Dendritic cell treated with granulocyte-macrophage colony-stimulating factor and Interleukin-4, amounts not matched to agents 40 ng/mL and 50 ng/mL, for 4 days (primary cell): ENCODE measurements around the gene RASAL1.

Experiments
- H3K27ac Mint-ChIP-seq: one replicate; pipeline ENCODE4 v1.8.0; 2022; ENCODE audit warnings: mild to moderate bottlenecking, mixed read lengths
- H3K27me3 Mint-ChIP-seq: one replicate; pipeline ENCODE4 v1.8.0; 2022; ENCODE audit warnings: mild to moderate bottlenecking, mixed read lengths
- H3K36me3 Mint-ChIP-seq: one replicate; pipeline ENCODE4 v1.8.0; 2022; ENCODE audit warnings: low read depth, mixed read lengths
- H3K4me1 Mint-ChIP-seq: one replicate; pipeline ENCODE4 v1.8.0; 2022; ENCODE audit warnings: low read depth, mixed read lengths
- H3K4me3 Mint-ChIP-seq: one replicate; pipeline ENCODE4 v1.8.0; 2022; ENCODE audit warnings: mild to moderate bottlenecking, moderate library complexity, mixed read lengths
- H3K9me3 Mint-ChIP-seq: one replicate; pipeline ENCODE4 v1.8.0; 2022; ENCODE audit warnings: mixed read lengths
- intact Hi-C: fragments of 100-400 bp; cut with micrococcal nuclease; formaldehyde crosslinking; loops from one replicate; pipeline ENCODE4 v1.15.0; 2022

RASAL1 gene

GRCh38 chr12:113067987-113068935, 67.3 kb downstream of the RASAL1 start:
- H3K4me3 Mint-ChIP-seq, result no peak overlapping the region
- H3K9me3 Mint-ChIP-seq, result no peaks in the 10 kb centered on the region
- H3K27me3 Mint-ChIP-seq, result peaks cover 17% of the 10 kb centered on the region
- H3K4me1 Mint-ChIP-seq, result peaks cover 11% of the 10 kb centered on the region
- H3K27ac Mint-ChIP-seq, result no peak overlapping the region
- H3K36me3 Mint-ChIP-seq, result no peaks in the 10 kb centered on the region
- intact Hi-C loops, result no loop called here

DNA sequence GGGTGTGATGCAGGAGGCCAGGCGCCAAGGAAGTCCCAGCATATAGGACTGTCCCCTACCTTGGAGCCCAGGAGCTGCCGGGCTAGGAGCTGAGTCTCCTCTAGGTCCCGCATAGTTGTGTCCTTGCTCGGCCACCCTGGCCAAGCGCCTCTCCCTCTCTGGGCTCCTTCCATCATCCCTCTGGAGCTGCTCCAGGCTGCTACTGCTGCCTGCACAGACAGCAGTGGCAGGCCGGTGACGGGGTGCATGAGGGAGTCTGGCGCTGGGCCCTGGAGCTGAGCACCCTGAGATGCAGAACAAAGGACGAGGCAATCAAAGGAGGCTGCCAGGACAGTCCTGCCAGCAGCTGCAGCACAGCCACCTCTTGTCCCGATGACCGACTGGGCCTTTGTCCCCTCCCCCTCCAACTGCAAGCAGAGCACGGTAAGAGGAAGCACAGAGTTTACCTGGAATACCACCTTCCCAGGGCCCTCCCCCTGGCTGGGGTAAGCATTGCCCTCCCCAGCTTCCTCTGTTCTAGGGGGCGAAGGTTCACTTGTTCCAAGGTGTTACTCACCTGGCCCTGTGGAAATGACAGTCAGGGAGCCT, 68.7 kb downstream of the RASAL1 start:
- peaks cover 11% of the 10 kb centered on the region for H3K4me1 Mint-ChIP-seq
- H3K36me3 Mint-ChIP-seq, result no peaks in the 10 kb centered on the region
- H3K27me3 Mint-ChIP-seq, result peaks cover 21% of the 10 kb centered on the region
- H3K27ac Mint-ChIP-seq, result no peak overlapping the region
- H3K9me3 Mint-ChIP-seq, result no peaks in the 10 kb centered on the region
- intact Hi-C loops, result no loop called here
- no peak overlapping the region for H3K4me3 Mint-ChIP-seq

GRCh38 chr12:113065126-113066007, 70.2 kb downstream of the RASAL1 start:
- Mint-ChIP-seq H3K27me3 (peaks cover 25% of the 10 kb centered on the region), H3K36me3 (no peaks in the 10 kb centered on the region), H3K4me1 (peaks cover 5% of the 10 kb centered on the region), H3K9me3 (no peaks in the 10 kb centered on the region), H3K27ac (no peak overlapping the region), H3K4me3 (no peak overlapping the region)
- intact Hi-C loops, result no loop called here

GRCh38 chr12:113064395-113065125, 71.0 kb downstream of the RASAL1 start:
- Mint-ChIP-seq H3K36me3 (no peaks in the 10 kb centered on the region), H3K27me3 (peaks cover 25% of the 10 kb centered on the region), H3K27ac (no peak overlapping the region), H3K4me3 (no peak overlapping the region), H3K9me3 (no peaks in the 10 kb centered on the region), H3K4me1 (no peaks in the 10 kb centered on the region)
- intact Hi-C loops, result no loop called here

DNA sequence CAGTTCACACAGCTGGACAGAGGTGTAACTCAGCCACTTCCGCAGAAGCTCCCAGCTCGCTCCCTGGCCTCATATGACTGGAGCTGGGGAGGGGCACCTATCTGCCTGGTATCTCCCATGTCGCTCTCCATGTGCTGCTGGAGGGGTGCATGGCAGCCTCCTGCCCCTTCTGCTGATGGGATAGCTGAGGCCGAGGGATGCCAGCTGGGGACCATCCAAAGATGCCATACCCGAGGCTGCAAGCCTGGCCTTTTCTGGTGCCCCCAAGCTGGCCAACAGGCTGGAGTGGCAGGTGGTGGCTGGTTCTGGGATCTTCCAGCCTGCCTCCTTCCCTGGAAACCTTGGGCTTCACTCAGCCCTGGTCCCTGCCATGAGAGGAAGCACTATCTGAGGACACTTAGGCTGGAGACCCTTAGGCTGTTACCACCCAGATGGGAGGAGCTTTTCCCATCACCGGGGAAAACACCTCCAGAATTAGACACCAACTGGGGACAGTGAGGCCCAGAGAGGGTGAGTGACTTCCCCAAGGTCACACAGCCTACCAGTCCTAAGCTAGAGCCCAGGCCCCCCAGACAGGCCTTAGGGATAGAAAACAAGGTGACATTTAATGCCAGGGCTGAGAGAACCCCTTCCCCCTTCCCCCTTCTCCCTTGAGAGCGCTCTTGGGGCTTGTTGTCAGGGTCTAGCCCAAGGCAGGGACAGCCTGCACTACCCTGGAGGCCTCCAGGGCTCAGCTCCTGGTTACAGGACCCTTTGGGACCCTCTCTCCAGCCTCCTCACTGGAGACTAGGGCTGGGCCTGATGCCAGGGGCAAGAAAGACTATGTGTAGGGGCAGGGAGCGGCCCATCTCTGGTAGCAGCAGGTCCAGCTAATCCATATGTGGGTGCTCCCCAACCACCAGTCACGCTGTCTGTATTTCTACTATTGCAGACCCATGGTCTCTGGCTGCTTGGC, 71.9 kb downstream of the RASAL1 start:
- Mint-ChIP-seq H3K4me1 (no peaks in the 10 kb centered on the region), H3K4me3 (no peak overlapping the region), H3K27ac (no peak overlapping the region), H3K36me3 (no peaks in the 10 kb centered on the region), H3K27me3 (peaks cover 23% of the 10 kb centered on the region), H3K9me3 (no peaks in the 10 kb centered on the region)
- intact Hi-C loops, result no loop called here

GRCh38 chr12:113062502-113063395, 72.8 kb downstream of the RASAL1 start:
- H3K4me3 Mint-ChIP-seq, result no peak overlapping the region
- H3K27me3 Mint-ChIP-seq, result peaks cover 23% of the 10 kb centered on the region
- no peak overlapping the region for H3K27ac Mint-ChIP-seq
- intact Hi-C loops, result no loop called here
- H3K36me3 Mint-ChIP-seq, result no peaks in the 10 kb centered on the region
- H3K9me3 Mint-ChIP-seq, result no peaks in the 10 kb centered on the region
- no peaks in the 10 kb centered on the region for H3K4me1 Mint-ChIP-seq

GRCh38 chr12:113061061-113061694, 74.4 kb downstream of the RASAL1 start:
- Mint-ChIP-seq H3K27me3 (peaks cover 27% of the 10 kb centered on the region), H3K27ac (no peak overlapping the region), H3K4me1 (no peaks in the 10 kb centered on the region), H3K36me3 (no peaks in the 10 kb centered on the region), H3K4me3 (no peak overlapping the region), H3K9me3 (no peaks in the 10 kb centered on the region)
- intact Hi-C loops, result no loop called here

- H3K9me3 Mint-ChIP-seq, result no peaks in the 10 kb centered on the region
- intact Hi-C loops, result no loop called here
- H3K36me3 Mint-ChIP-seq, result no peaks in the 10 kb centered on the region
- H3K27me3 Mint-ChIP-seq, result peaks cover 31% of the 10 kb centered on the region
- H3K27ac Mint-ChIP-seq, result no peak overlapping the region
- no peaks in the 10 kb centered on the region for H3K4me1 Mint-ChIP-seq
- no peak overlapping the region for H3K4me3 Mint-ChIP-seq
Observed at GRCh38 chr12:113060336-113060960, 75.1 kb downstream of the RASAL1 start.

GRCh38 chr12:113059071-113059595, 76.4 kb downstream of the RASAL1 start:
- no peaks in the 10 kb centered on the region for H3K4me1 Mint-ChIP-seq
- no peak overlapping the region for H3K4me3 Mint-ChIP-seq
- intact Hi-C loops, result no loop called here
- no peak overlapping the region for H3K27ac Mint-ChIP-seq
- peaks cover 33% of the 10 kb centered on the region for H3K27me3 Mint-ChIP-seq
- H3K9me3 Mint-ChIP-seq, result no peaks in the 10 kb centered on the region
- no peaks in the 10 kb centered on the region for H3K36me3 Mint-ChIP-seq

DNA sequence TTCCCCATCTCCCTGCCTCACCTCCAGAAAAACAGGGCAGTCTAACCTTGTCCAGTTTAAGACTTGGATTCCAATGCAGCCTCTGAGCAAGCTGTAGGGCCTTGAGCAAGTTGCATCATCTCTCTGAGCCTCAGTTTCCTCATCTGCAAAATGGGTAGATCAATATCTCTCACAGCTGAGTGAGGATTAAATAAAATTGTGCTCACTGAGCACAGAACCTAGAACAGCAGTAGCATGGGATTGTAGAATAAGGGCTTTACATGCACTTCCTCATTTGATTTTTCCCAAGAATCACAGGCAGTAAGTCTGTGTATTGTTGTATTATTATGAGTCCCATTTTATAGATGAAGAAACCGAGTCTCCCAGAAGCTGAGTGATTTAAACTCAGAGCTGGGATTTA, 77.0 kb downstream of the RASAL1 start:
- intact Hi-C loops, result no loop called here
- no peaks in the 10 kb centered on the region for H3K36me3 Mint-ChIP-seq
- H3K27ac Mint-ChIP-seq, result no peak overlapping the region
- H3K4me3 Mint-ChIP-seq, result no peak overlapping the region
- H3K27me3 Mint-ChIP-seq, result peaks cover 38% of the 10 kb centered on the region
- no peaks in the 10 kb centered on the region for H3K9me3 Mint-ChIP-seq
- H3K4me1 Mint-ChIP-seq, result no peaks in the 10 kb centered on the region
